AG10803 (cell line): Measurements from ENCODE around the gene MARK3.

ENCODE experiments used
- DNase-seq: peaks from one replicate; pipeline ENCODE4 v3.0.0; 2010; ENCODE audit warnings: low read depth
- H3K4me3 ChIP-seq: 2 replicates; pipeline ENCODE4 v1.5.1; 2011; ENCODE audit warnings: mild to moderate bottlenecking, low read length, control low read depth
- TF ChIP-seq, protein P1 (sequence below): conservative IDR thresholded peaks from 2 replicates; pipeline ENCODE4 v1.5.1; 2011; ENCODE audit warnings: mild to moderate bottlenecking, low read length, control low read depth, inconsistent platforms

The MARK3 gene

DNA sequence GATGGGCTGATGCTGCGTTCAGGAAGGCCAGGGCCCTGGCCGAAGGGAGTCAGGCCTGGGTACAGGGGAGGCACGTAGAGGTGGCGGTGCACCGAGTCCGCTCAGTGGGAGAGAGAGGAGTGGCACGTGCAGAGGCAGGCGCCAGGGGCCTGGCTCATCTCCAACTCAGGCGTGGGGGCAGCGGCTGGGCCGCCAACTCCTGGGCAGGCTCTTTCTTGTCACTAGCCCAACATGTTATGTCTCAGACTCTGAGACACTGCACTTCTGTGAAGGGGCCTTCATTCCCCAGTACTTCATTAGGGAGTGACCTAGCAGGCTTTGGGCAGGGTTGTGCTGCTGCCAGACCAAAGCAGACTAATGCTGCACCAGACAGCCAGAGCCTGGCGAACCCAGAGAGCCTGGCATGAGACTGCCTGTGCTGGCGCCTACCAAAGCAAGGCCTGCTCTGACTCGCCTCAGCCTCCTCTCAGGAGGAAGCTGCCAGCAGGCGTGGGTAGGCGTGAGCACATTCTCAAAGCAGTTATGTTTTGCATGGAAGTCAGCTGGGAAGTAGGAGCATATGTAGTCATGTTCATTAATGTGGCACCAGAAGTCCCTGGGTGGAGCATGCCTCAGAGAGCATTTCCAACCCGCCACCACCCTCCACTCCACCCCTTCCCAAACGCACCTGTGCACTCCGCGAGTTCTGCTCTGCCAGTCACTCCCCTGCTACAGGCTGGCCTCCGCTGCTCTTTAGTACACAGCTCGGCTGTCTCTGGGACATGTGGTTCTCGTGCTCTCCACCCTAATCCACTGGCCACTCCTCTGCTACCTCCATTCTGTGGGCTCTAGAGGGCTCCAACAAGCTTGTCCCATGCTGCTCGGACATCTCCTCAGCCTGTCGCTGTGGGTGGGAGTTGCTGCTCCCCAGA lies 127.7 kb downstream of the MARK3 start:
- TF ChIP-seq, protein P1, sequence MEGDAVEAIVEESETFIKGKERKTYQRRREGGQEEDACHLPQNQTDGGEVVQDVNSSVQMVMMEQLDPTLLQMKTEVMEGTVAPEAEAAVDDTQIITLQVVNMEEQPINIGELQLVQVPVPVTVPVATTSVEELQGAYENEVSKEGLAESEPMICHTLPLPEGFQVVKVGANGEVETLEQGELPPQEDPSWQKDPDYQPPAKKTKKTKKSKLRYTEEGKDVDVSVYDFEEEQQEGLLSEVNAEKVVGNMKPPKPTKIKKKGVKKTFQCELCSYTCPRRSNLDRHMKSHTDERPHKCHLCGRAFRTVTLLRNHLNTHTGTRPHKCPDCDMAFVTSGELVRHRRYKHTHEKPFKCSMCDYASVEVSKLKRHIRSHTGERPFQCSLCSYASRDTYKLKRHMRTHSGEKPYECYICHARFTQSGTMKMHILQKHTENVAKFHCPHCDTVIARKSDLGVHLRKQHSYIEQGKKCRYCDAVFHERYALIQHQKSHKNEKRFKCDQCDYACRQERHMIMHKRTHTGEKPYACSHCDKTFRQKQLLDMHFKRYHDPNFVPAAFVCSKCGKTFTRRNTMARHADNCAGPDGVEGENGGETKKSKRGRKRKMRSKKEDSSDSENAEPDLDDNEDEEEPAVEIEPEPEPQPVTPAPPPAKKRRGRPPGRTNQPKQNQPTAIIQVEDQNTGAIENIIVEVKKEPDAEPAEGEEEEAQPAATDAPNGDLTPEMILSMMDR: peak; percentile 24
- DNase-seq: peak; percentile 91
- no peak overlapping the region for H3K4me3 ChIP-seq

DNA sequence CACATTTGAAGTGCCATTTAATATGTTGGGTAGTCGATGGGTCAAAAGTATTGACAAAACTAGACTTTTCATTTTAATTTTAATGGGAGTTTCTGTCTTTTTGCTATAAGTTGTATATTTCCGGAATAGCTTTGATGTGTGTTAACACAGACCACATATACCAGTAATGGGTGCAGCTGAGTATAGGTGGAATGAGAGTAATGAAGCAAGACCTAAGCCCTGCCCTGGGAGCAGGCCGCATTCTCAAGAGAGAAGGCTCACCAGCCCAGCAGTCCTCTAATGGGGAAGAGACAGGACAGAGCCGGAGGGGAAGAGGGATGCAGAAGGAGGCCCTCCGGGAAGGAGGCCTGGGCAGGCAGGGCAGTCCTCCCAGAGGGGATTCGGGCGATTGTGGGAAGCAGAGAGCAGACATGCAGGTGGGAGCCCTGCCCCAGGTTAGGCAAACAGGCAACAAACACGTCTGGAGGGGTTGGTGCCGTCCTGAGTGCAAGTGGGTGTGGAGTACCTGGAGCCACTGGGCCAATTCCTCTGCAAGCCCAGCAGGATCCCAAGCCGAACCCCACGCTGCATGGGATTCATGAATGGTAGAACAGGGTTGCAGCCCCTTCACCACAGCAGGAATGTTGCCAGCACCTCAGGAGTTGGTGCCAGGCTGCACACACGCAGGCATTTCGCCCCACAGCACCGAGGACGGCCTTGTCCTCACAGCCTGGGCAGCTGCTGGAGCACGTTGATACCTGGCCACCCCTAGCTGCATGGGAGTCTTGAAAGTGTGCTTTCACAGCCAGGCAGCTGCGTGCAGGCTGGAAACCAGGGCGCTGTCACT lies 129.6 kb downstream of the MARK3 start:
- H3K4me3 ChIP-seq: no peak overlapping the region
- TF ChIP-seq, protein P1: no peak
- no peak for DNase-seq

DNA sequence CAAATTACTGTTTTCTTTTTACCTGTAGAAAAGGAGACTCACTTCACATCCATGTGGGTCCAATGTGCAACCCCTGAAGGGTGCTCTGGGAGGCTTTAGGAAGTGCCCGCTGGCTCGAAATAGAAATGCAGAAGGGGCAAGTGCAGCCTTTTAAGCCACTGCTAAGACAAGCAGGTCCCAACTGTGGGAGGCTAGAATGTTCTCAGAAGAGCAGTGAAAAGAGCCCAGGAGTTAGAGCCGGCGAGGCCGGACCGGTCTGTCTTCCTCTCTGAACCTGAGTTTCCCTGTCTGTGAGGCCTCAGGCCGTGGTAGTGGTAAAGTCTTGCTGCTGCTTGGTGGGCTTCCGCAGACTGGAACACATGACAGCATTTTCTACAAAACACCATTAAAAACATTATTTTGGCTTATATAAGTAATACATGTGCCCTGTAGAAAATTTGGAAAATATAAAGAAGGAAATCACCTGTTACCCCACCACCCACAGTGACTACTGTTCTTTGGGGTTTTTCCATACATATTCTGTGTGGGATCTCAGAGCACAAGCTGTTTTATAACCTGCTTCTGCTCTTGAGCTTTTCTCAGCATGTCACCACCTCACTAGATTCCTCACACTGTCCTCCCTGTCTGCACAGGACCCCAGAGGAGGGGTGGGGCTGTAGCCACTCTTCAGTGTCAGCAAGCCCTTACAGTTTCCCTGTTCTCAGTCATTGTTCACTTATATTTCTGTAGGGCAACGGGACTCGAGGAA lies 131.4 kb downstream of the MARK3 start:
- H3K4me3 ChIP-seq: no peak overlapping the region
- TF ChIP-seq, protein P1: no peak
- DNase-seq: no peak

DNA sequence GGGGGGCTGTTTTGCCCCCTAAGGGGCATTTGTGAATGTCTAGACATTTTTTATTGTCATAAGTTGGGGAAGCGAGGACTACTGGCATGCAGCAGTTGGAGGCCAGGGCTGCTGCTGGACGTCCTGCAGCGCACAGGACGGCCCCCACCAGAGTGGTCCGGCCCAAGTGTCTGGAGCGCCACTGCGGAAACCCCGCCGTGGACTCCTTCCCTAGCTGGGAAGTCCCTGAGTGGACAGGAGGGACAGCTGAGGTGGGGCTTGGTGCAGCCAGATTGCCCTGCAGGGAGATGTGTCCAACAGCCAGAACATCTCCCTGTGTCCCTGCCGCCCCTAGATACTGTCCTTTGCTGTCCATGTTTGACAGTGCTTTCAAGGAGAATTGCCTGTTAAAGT lies 132.0 kb downstream of the MARK3 start:
- TF ChIP-seq, protein P1: no peak
- no peak for DNase-seq
- no peak overlapping the region for H3K4me3 ChIP-seq

DNA sequence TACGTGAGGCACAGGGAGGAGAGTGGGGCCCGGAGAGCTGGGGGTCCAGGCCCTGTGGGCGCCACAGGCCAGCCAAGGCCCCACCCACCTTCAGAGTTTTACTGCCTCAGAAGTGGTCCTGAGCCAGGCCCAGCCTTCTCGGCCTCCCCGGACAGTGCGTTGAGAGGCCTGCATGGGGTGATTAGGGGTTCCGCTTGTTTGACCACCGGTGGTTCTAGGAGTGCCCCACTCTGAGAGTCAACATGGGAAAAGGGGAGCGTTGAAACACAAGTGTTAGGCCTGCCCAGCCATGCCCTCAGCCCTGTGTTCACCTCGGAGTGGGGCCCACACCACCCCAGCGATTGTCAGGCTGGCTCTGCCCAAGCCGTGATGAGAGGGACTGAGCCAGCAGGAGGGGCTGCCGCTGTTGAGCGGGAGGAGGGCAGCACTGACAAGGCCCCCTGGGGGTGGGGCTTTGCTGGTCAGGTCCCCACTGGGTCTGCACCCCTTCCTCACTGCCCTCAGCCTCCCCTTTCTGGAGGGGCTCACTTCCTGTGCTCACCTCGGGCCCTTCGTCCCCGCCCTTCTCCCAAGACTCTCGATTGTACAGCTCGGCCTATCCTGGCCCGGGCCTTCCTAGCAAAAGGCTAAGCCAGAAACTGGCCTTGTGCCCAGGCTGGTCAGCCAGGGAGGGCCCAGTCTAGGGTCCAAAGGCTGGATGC lies 132.7 kb downstream of the MARK3 start:
- TF ChIP-seq, protein P1: no peak
- no peak for DNase-seq
- H3K4me3 ChIP-seq: no peak overlapping the region

DNA sequence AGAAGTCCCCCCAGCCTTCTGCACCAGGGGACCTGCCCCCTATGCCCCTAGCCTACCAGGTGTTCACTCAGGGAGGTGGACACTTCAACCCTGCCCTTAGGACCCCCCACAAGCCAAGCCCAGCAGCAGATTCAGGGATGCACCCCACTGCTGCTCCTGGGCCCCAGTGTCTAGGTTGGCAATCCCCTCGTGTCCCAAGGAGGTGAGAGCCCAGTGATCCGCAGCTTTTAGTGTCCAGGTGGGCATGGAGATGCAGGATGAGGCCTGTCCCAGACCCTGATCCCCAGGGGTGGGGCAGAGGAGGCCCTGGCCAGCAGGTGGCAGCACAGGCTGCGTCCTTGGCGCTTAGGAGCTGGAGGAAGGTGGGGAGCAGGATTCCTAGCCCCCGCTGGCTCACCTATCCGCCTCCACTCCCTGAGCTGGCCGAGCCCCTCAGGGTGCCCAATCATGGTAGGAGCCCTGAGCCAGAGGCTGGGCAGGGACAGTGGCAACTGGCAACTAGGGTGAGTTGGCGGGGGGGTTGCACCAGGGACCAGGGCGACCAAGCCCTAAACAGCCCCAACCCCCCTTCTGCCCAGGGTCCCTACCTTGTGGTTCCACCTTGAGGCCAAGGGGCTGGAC lies 133.3 kb downstream of the MARK3 start:
- DNase-seq: peak; percentile 39
- TF ChIP-seq, protein P1: peak; percentile 83
- no peak overlapping the region for H3K4me3 ChIP-seq
